ENCODE data around the gene PROX2. TPM values are rescaled to one million over a fixed set of nuclear protein-coding genes. Genes with fewer than 3 reads are reported as not detected.

Gene PROX2
- total and polyA plus RNA-seq, 9 of the 15 experiments (the other 6 are each of a cell fraction or from before 2014, with no cell fraction given) = not detected

DNA sequence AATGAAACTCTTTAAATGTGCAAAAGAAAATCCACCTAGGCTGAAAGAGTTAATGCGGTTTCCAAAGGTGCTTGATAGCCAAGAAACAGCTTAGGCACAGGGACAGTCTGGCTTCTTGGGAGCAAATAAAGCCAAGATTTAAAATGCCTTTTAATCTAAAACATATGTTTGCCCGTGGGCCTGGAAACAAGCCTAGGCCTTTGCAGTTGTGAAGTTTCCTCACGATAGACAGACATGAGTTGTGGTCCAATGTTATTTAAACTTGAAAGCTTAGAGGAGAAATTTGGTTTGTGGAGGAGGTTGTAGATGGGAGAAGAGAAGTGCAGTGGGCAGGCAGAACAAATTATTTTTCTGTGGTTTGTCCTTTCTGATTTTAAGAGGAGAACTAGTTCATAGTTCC lies 29.8 kb downstream of the PROX2 start:
- no peaks in the 10 kb centered on the region for H3K9me3 ChIP-seq (replicated peaks; ENCODE audit: control insufficient read depth, insufficient read depth, low read depth, low read length)
- no peak for ATAC-seq

More for the DNA sequence above, 29.8 kb downstream of the PROX2 start:
- in situ Hi-C loops (cut with MboI) (no loop called here), intact Hi-C loops (cut with micrococcal nuclease) (no loop called here)
- TF ChIP-seq NFE2L1 (tag; IDR thresholded peaks at IDR 0.05; ENCODE audit: borderline replicate concordance, low read depth) (no peak), BRF2 (IDR thresholded peaks at IDR 0.05; ENCODE audit: borderline replicate concordance, insufficient read depth, insufficient read length) (no peak), CHD1 (IDR thresholded peaks at IDR 0.05; ENCODE audit: low read length) (no peak), ZBTB34 (CRISPR knock-in tag; IDR thresholded peaks at IDR 0.05) (no peak), TAF1 (IDR thresholded peaks at IDR 0.05; ENCODE audit: control insufficient read depth, extremely low read depth, insufficient read depth, low read length, severe bottlenecking) (no peak), GTF2B (IDR thresholded peaks at IDR 0.05; ENCODE audit: extremely low read depth, insufficient read length) (no peak), STAT5B (CRISPR knock-in tag; IDR thresholded peaks at IDR 0.05) (no peak), CTBP1 (IDR thresholded peaks at IDR 0.05; ENCODE audit: borderline replicate concordance) (no peak)
- TF ChIP-seq, protein P1, sequence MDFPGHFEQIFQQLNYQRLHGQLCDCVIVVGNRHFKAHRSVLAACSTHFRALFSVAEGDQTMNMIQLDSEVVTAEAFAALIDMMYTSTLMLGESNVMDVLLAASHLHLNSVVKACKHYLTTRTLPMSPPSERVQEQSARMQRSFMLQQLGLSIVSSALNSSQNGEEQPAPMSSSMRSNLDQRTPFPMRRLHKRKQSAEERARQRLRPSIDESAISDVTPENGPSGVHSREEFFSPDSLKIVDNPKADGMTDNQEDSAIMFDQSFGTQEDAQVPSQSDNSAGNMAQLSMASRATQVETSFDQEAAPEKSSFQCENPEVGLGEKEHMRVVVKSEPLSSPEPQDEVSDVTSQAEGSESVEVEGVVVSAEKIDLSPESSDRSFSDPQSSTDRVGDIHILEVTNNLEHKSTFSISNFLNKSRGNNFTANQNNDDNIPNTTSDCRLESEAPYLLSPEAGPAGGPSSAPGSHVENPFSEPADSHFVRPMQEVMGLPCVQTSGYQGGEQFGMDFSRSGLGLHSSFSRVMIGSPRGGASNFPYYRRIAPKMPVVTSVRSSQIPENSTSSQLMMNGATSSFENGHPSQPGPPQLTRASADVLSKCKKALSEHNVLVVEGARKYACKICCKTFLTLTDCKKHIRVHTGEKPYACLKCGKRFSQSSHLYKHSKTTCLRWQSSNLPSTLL (IDR thresholded peaks at IDR 0.05) = no peak
- Histone ChIP-seq H3K4me3 (no peak overlapping the region), H3K79me2 (ENCODE audit: control insufficient read depth, insufficient read depth, low read length) (no peaks in the 10 kb centered on the region), H3K9me1 (ENCODE audit: control insufficient read depth, insufficient read depth, low read length) (no peaks in the 10 kb centered on the region), H3K27me3 (ENCODE audit: control insufficient read depth in 2 of 2, insufficient read depth in 2 of 2, low read length in 2 of 2) (no peaks in the 10 kb centered on the region), H2AFZ (ENCODE audit: low read depth, low read length) (no peak overlapping the region), H3K27ac (ENCODE audit: extremely low read depth, low read depth, low read length) (no peak overlapping the region), H3K36me3 (ENCODE audit: control insufficient read depth, insufficient read depth, low read length) (no peaks in the 10 kb centered on the region), H3K9ac (ENCODE audit: insufficient read depth in 1 of 2, low read depth in 2 of 2, low read length in 2 of 2) (no peak overlapping the region), H3K4me1 (replicated peaks in 1 of 2; ENCODE audit: control insufficient read depth in 2 of 2, insufficient read depth in 2 of 2, low read length in 2 of 2) (peaks cover 0 to 7% of the 10 kb centered on the region in 2 experiments; a peak in 2 of 5 replicates), H3K4me2 (ENCODE audit: insufficient read depth, low read length) (no peak overlapping the region), H4K20me1 (replicated peaks; ENCODE audit: control insufficient read depth, insufficient read depth, low read length) (no peaks in the 10 kb centered on the region)
- 37% methylated on average over 2 of the region's 3 CpGs for WGBS (ENCODE audit: insufficient coverage, low coverage, missing lambda C conversion rate)
- ChIA-PET CTCF (ENCODE audit: low intra/inter-chr PET ratio) (no interaction called here), POLR2A (interaction anchor here (0.6 to 2.4 kb wide), 3 partner anchors 9 to 306 kb away, joined by 3 to 11 read pairs (median 3); no protein-coding TSS in a partner anchor)
- no TSS peak for BruUV-seq (replicated peaks)
- FAIRE-seq = no peak
- no peak for DNase-seq (ENCODE audit: extremely low read depth in 1 of 4, low spot score in 3 of 4)
